Neuronal stem cell (in vitro differentiated cells): ENCODE data around the gene ACSF2. TPM values are rescaled to one million over a fixed set of nuclear protein-coding genes. Genes with fewer than 3 reads are reported as not detected.

Experiments used
- DNase-seq: peaks from one replicate; pipeline ENCODE4 v3.0.0-alpha.2; 2013; ENCODE audit warnings: low spot score
- H2AFZ ChIP-seq: one replicate; pipeline ENCODE4 v1.6.1; 2013; ENCODE audit warnings: mild to moderate bottlenecking, low read length, inconsistent platforms
- H2AK5ac ChIP-seq: 2 replicates; pipeline ENCODE4 v1.6.1; 2013; ENCODE audit warnings: low read depth, mild to moderate bottlenecking, inconsistent platforms, low read length, moderate library complexity, mixed read lengths
- H2BK120ac ChIP-seq: 2 replicates; pipeline ENCODE4 v1.6.1; 2013; ENCODE audit warnings: low read depth, mild to moderate bottlenecking, inconsistent platforms, low read length, moderate library complexity, mixed read lengths
- H2BK12ac ChIP-seq: one replicate; pipeline ENCODE4 v1.6.1; 2013; ENCODE audit warnings: low read length, inconsistent platforms
- H2BK15ac ChIP-seq: 2 replicates; pipeline ENCODE4 v1.6.1; 2013; ENCODE audit warnings: mild to moderate bottlenecking, low read length, inconsistent platforms, mixed read lengths
- H2BK5ac ChIP-seq: one replicate; pipeline ENCODE4 v1.6.1; 2013; ENCODE audit warnings: inconsistent platforms, mild to moderate bottlenecking, low read length, moderate library complexity
- H3K14ac ChIP-seq: one replicate; pipeline ENCODE4 v1.6.1; 2013; ENCODE audit warnings: low read length, inconsistent platforms
- H3K18ac ChIP-seq: 2 replicates; pipeline ENCODE4 v1.6.1; 2013; ENCODE audit warnings: low read length, inconsistent platforms
- H3K23ac ChIP-seq: 2 replicates; pipeline ENCODE4 v1.6.1; 2013; ENCODE audit warnings: low read depth, mild to moderate bottlenecking, mixed read lengths, low read length, inconsistent platforms; ENCODE audit not compliant: poor library complexity
- H3K27ac ChIP-seq: replicated peaks from 3 replicates; pipeline ENCODE4 v1.5.1; 2013; ENCODE audit warnings: low read length, inconsistent platforms
- H3K27me3 ChIP-seq, 3 experiments: 2 replicates each; pipeline ENCODE4 v1.6.1; 2013; ENCODE audit warnings: low read length in 3 of 3, mild to moderate bottlenecking in 2 of 3, inconsistent platforms in 1 of 3, low read depth in 1 of 3, mixed read lengths in 1 of 3, moderate library complexity in 1 of 3; ENCODE audit not compliant: control insufficient read depth in 3 of 3, insufficient read depth in 3 of 3
- H3K36me3 ChIP-seq, 2 donors: replicated peaks in 1 of 2; 2 replicates each; pipeline ENCODE4 v1.6.1; 2013; ENCODE audit warnings: low read length in 2 of 2; ENCODE audit not compliant: control insufficient read depth in 2 of 2, insufficient read depth in 2 of 2
- H3K4ac ChIP-seq: 2 replicates; pipeline ENCODE4 v1.6.1; 2013; ENCODE audit warnings: inconsistent platforms, mild to moderate bottlenecking, low read length, moderate library complexity
- H3K4me1 ChIP-seq, 2 donors: 1 replicate in 1 of 2; 2 replicates in 1 of 2; pipeline ENCODE4 v1.6.1; 2013; ENCODE audit warnings: low read length in 2 of 2, low read depth in 1 of 2; ENCODE audit not compliant: control insufficient read depth in 2 of 2, insufficient read depth in 1 of 2
- H3K4me2 ChIP-seq: one replicate; pipeline ENCODE4 v1.6.1; 2013; ENCODE audit warnings: mild to moderate bottlenecking, low read length, inconsistent platforms; ENCODE audit not compliant: insufficient read depth, poor library complexity, severe bottlenecking
- H3K4me3 ChIP-seq, 2 donors: 2 replicates each; pipeline ENCODE4 v1.5.1; 2013; ENCODE audit warnings: low read length in 2 of 2, mild to moderate bottlenecking in 2 of 2, inconsistent platforms in 1 of 2, moderate library complexity in 1 of 2
- H3K79me1 ChIP-seq: one replicate; pipeline ENCODE4 v1.6.1; 2013; ENCODE audit warnings: low read depth, mild to moderate bottlenecking, inconsistent platforms, low read length, moderate library complexity
- H3K9ac ChIP-seq: one replicate; pipeline ENCODE4 v1.6.1; 2013; ENCODE audit warnings: mild to moderate bottlenecking, low read depth, low read length, inconsistent platforms; ENCODE audit not compliant: poor library complexity
- H3K9me3 ChIP-seq, 2 donors: replicated peaks in 1 of 2; 2 replicates each; pipeline versions ENCODE3 to v1.6.1; 2013; ENCODE audit warnings: low read length in 2 of 2, mild to moderate bottlenecking in 2 of 2, inconsistent platforms in 1 of 2, low read depth in 1 of 2, mixed read lengths in 1 of 2, moderate library complexity in 1 of 2; ENCODE audit not compliant: control insufficient read depth in 2 of 2, insufficient read depth in 1 of 2
- H4K8ac ChIP-seq: one replicate; pipeline ENCODE4 v1.6.1; 2013; ENCODE audit warnings: low read depth, mild to moderate bottlenecking, inconsistent platforms, low read length, moderate library complexity
- H4K91ac ChIP-seq: one replicate; pipeline ENCODE4 v1.6.1; 2013; ENCODE audit warnings: low read length, low read depth, mild to moderate bottlenecking, inconsistent platforms; ENCODE audit not compliant: poor library complexity
- WGBS, 2 donors: extraction: QIAGEN DNeasy Blood & Tissue Kit; methylation state at CpG; one replicate each; pipeline ENCODE4 v1.1.7; 2013; ENCODE audit warnings: missing lambda C conversion rate in 2 of 2, mixed read lengths in 1 of 2; ENCODE audit not compliant: insufficient read length in 2 of 2, insufficient replicate concordance in 1 of 2; ENCODE audit errors: extremely low coverage in 2 of 2; 5-methylcytosine and 5-hydroxymethylcytosine counted together
- polyA plus RNA-seq, 2 experiments: library from polyadenylated mRNA; stranded (reverse); fragments of 200-250 nt; gene quantifications; one replicate each; pipeline ENCODE4 v1.2.3, GENCODE V29; 2013

ACSF2 gene, protein sequence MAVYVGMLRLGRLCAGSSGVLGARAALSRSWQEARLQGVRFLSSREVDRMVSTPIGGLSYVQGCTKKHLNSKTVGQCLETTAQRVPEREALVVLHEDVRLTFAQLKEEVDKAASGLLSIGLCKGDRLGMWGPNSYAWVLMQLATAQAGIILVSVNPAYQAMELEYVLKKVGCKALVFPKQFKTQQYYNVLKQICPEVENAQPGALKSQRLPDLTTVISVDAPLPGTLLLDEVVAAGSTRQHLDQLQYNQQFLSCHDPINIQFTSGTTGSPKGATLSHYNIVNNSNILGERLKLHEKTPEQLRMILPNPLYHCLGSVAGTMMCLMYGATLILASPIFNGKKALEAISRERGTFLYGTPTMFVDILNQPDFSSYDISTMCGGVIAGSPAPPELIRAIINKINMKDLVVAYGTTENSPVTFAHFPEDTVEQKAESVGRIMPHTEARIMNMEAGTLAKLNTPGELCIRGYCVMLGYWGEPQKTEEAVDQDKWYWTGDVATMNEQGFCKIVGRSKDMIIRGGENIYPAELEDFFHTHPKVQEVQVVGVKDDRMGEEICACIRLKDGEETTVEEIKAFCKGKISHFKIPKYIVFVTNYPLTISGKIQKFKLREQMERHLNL
- 12.5 TPM for polyA plus RNA-seq (2013, experiment 1 of 2)
- 13.0 TPM for polyA plus RNA-seq (2013, experiment 2 of 2)

DNA sequence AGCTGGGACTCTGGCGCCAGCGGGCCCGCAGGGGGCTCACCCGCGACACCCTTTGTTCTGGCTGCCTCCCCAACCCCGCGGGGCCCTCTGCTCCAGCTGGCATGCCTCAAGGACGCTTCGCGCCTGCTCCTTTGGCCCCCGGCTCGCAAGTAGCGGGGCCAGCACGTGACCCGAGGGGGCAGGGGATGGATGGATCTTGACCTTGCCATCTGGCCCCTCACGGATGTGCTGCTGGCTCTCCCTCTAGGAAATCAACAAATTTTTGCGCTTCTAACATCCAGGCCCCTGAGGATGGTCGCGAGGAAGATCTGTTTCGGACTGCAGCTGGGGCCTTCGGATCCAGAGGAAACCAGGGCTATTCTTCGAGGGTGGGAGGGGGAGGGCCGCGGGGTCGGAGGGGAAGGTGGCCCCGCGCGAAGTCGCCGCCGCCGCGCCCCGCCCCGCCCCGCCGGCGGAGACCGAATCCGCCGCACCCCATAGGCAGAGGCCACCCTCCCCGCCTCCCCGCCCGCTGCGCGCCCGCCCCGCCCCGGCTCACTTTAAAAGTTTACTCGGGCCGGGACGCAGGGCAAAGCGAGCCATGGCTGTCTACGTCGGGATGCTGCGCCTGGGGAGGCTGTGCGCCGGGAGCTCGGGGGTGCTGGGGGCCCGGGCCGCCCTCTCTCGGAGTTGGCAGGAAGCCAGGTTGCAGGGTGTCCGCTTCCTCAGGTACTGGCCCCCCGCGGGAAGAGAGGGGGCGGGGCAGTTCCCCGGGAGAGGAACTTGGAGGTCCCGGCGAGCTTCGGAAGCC, at the start of gene ACSF2:
TSS of gene ACSF2 (plus strand) at position 537 of the 790 bp plus-strand sequence. CDS start at position 581, 44 bp downstream.
- peak within 1 kb of the TSS; percentile 94 for H2AFZ ChIP-seq
- H3K9ac ChIP-seq, result peak within 1 kb of the TSS; percentile 77
- no peaks in the 10 kb centered on the region for H3K9me3 ChIP-seq
- no peak within 1 kb of the TSS for H3K27ac ChIP-seq
- no CpG with 5 or more reads among the region's 70 CpGs for WGBS, 2 donors
- no peak within 1 kb of the TSS for H3K23ac ChIP-seq
- H3K4me2 ChIP-seq, result peak within 1 kb of the TSS; percentile 87
- H2BK120ac ChIP-seq, result peak within 1 kb of the TSS; percentile 56
- H3K36me3 ChIP-seq, result no peaks in the 10 kb centered on the region
- peak within 1 kb of the TSS; percentile 72 for H2AK5ac ChIP-seq
- H4K91ac ChIP-seq, result no peak within 1 kb of the TSS
- peak within 1 kb of the TSS; percentile 33 for H2BK5ac ChIP-seq
- H3K4ac ChIP-seq, result peak within 1 kb of the TSS; percentile 23
- peak within 1 kb of the TSS; percentile 93 for H3K18ac ChIP-seq
- peak within 1 kb of the TSS; percentile 43 for H4K8ac ChIP-seq
- H3K14ac ChIP-seq, result peak within 1 kb of the TSS; percentile 77
- DNase-seq, result peak; percentile 21
- peak within 1 kb of the TSS; percentile 50 to 83 for H3K4me3 ChIP-seq
- H3K4me1 ChIP-seq, result peaks cover 10 to 14% of the 10 kb centered on the region in 2 donors
- H2BK15ac ChIP-seq, result peak within 1 kb of the TSS; percentile 39
- H3K79me1 ChIP-seq, result no peaks in the 10 kb centered on the region
- H3K27me3 ChIP-seq, result peaks cover 0 to 16% (median 3%) of the 10 kb centered on the region in 3 experiments
- H2BK12ac ChIP-seq, result no peak within 1 kb of the TSS

DNA sequence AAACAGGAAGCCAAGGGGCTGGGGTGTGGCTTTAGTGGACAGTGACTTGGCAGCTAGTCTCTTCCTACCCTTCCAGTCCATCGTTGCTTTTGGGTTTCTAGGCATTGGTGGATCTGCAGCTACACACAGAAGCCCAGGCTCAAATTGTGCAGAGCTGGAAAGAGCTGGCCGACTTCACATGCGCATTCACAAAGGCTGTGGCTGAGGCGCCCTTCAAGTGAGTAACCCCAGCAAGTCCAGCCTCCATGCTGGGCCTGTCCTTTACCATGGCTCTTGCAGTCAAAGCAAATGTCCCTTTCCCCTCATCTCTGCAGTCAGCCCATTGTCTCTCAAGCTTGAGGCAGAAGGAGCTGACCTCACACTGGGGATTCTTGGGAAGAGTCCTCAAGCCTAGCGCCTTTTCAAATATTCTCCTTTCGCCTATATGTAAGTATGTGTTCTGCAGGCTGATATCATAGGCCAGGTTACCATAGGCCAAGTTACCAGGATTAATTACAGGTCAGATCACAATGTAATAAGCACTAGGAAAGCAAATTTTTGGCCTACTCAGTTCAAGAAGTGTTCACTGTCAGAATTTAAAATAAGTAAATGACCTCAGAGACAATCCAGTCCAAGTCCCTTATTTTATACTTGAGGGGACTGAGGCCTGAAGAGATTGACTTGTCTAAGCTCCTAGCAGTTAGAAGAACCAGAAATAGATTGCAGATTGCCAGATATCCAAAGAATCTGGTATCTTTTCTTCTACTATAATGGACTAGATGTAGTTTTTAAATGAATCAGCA, 46.5 kb upstream of the ACSF2 start:
- no peak overlapping the region for H3K18ac ChIP-seq
- no peaks in the 10 kb centered on the region for H3K27me3 ChIP-seq
- H2BK15ac ChIP-seq, result no peak overlapping the region
- no peaks in the 10 kb centered on the region for H3K4me1 ChIP-seq
- H3K9ac ChIP-seq, result peak overlapping the region; percentile 10
- no peak overlapping the region for H3K4me3 ChIP-seq
- H3K23ac ChIP-seq, result no peak overlapping the region
- H2BK120ac ChIP-seq, result no peak overlapping the region
- no peak overlapping the region for H3K27ac ChIP-seq
- no peaks in the 10 kb centered on the region for H3K9me3 ChIP-seq
- H3K14ac ChIP-seq, result no peak overlapping the region
- H3K36me3 ChIP-seq, result peaks cover 45 to 95% of the 10 kb centered on the region in 2 donors
- no peak overlapping the region for H2BK12ac ChIP-seq
- H2AFZ ChIP-seq, result no peak overlapping the region
- no peaks in the 10 kb centered on the region for H3K79me1 ChIP-seq
- WGBS, 2 donors, result no CpG with 5 or more reads among the region's 6 CpGs
- no peak overlapping the region for H4K91ac ChIP-seq
- H3K4me2 ChIP-seq, result no peak overlapping the region
- H2AK5ac ChIP-seq, result no peak overlapping the region
- no peak for DNase-seq
- H4K8ac ChIP-seq, result no peak overlapping the region
- no peak overlapping the region for H3K4ac ChIP-seq
- H2BK5ac ChIP-seq, result no peak overlapping the region

DNA sequence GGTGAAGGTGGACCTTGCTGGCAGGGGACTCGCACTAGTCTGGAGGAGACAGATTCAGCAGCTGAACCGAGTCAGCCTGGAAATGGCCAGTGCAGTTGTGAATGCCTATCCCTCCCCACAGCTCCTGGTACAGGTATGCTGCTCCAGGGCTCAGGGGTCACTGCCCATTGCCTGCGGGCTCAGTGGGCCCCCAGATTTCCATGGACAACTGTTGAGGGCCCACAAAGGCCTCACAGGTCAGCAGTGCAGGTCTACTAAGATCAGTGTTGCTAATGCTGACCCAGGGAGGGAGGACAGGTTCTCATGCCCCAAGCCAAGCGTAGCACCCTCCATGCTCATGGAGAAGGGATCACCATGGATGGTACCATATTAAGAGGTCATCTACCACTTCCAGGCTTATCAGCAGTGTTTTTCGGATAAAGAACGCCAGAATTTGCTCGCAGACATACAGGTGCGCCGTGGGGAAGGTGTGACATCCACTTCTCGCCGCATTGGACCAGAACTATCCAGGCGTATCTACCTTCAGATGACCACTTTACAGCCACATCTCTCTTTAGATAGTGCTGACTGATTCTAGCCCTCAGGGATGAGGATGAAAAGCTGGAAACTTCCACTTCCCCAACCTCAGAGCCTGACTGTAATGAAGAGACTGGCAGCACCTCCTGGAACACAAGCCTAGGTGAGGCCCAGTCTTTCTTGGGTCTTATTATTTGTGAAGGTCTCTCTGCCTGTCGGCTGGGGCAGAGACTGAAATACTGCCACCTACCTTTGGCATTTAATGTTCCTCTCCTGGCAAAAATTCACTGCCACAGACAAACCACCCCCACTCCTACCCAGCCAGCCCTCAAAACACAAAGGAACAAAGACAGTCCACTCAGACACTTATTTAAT, 45.4 kb upstream of the ACSF2 start:
- Histone ChIP-seq H2BK15ac (no peak overlapping the region), H3K18ac (no peak overlapping the region), H3K4me2 (no peak overlapping the region), H3K27ac (no peak overlapping the region), H4K8ac (no peak overlapping the region), H2BK120ac (no peak overlapping the region), H2BK12ac (no peak overlapping the region), H3K4me1 (no peaks in the 10 kb centered on the region), H3K4me3 (no peak overlapping the region), H3K79me1 (no peaks in the 10 kb centered on the region), H3K4ac (no peak overlapping the region), H3K27me3 (no peaks in the 10 kb centered on the region), H3K9me3 (no peaks in the 10 kb centered on the region), H3K9ac (no peak overlapping the region), H2BK5ac (no peak overlapping the region), H3K23ac (no peak overlapping the region), H2AK5ac (no peak overlapping the region), H3K14ac (no peak overlapping the region), H3K36me3 (peaks cover 51 to 95% of the 10 kb centered on the region in 2 donors), H4K91ac (no peak overlapping the region), H2AFZ (no peak overlapping the region)
- DNase-seq, result no peak
- whole genome bisulfite sequencing, 2 donors, result no CpG with 5 or more reads among the region's 13 CpGs
